ENCODE results near the gene ZDHHC19.
"Not testable (repeated sequence)": the region's sequence is repeated elsewhere in the genome, so short reads cannot be mapped to it uniquely, and the experiment has no call there.

DNA sequence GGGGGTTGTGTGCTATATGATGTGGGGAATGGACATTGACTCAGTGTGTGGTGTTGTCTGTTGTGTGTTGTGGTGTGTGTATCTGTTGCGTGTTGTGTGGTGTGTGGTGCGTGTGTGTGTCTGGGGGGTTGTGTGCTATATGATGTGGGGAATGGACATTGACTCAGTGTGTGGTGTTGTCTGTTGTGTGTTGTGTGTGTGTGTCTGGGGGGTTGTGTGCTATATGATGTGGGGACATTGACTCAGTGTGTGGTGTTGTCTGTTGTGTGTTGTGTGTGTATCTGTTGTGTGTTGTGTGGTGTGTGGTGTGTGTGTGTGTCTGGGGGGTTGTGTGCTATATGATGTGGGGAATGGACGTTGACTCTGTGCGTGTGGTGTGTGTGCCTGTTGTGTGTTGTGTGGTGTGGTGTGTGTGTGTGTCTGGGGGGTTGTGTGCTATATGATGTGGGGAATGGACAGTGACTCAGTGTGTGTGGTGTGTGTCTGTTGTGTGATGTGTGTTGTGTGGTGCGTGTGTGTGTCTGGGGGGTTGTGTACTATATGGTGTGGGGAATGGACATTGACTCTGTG is 46.1 kb downstream of the ZDHHC19 start:
- TF ChIP-seq, protein P1, sequence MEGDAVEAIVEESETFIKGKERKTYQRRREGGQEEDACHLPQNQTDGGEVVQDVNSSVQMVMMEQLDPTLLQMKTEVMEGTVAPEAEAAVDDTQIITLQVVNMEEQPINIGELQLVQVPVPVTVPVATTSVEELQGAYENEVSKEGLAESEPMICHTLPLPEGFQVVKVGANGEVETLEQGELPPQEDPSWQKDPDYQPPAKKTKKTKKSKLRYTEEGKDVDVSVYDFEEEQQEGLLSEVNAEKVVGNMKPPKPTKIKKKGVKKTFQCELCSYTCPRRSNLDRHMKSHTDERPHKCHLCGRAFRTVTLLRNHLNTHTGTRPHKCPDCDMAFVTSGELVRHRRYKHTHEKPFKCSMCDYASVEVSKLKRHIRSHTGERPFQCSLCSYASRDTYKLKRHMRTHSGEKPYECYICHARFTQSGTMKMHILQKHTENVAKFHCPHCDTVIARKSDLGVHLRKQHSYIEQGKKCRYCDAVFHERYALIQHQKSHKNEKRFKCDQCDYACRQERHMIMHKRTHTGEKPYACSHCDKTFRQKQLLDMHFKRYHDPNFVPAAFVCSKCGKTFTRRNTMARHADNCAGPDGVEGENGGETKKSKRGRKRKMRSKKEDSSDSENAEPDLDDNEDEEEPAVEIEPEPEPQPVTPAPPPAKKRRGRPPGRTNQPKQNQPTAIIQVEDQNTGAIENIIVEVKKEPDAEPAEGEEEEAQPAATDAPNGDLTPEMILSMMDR (IDR thresholded peaks at IDR 0.05): not testable (repeated sequence)
- TF ChIP-seq POLR2A (IDR thresholded peaks at IDR 0.05): not testable (repeated sequence)
